Epidermal melanocyte (primary cell): ENCODE measurements around the gene PLLP.
A peak's percentile ranks its signal among the peaks of the same experiment; 100 is the strongest.

Experiments
- DNase-seq: peaks from one replicate; pipeline ENCODE4 v3.0.0; 2011; ENCODE audit warnings: low spot score; ENCODE audit not compliant: insufficient read length

The PLLP gene, protein sequence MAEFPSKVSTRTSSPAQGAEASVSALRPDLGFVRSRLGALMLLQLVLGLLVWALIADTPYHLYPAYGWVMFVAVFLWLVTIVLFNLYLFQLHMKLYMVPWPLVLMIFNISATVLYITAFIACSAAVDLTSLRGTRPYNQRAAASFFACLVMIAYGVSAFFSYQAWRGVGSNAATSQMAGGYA

DNA sequence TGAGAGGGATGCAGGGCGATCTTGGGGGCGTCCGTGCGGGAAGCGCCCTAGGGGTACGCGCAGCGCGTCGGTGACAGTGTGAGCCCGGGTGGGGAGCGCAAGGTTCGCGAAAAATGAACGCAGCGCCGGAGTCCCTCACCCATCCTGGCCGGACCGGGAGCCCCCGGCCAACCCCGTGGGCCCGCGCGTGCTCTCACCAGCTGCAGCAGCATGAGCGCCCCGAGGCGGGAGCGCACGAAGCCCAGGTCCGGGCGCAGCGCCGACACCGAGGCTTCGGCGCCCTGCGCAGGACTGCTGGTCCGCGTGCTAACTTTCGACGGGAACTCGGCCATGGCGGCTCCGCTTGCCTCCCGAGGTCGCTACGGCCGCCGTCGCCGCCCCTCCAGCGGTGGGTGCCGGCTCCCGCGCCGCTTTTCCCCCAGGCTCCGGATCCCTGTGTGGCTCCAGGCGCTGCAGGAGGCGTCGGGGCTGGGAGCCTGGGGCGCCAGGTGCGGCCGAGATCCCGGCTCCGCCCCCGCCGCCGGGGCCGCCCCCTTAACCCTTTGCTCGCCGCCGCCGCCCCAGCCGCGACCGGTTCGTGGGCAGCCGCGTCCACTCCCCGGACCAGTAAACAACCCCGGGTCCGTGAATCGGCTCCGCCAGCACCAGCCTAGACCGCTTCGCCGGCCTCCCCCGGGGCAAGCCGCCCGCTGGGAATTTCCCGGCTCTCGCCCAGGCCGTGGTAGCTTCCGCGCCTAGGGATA is at the start of gene PLLP:
PLLP (minus strand) TSS at position 464 of the 743 bp plus-strand sequence; CDS start at position 332, 132 bp downstream.
- no peak for DNase-seq

GRCh38 chr16:57333402-57333801 is 48.9 kb upstream of the PLLP start:
- DNase-seq: no peak

DNA sequence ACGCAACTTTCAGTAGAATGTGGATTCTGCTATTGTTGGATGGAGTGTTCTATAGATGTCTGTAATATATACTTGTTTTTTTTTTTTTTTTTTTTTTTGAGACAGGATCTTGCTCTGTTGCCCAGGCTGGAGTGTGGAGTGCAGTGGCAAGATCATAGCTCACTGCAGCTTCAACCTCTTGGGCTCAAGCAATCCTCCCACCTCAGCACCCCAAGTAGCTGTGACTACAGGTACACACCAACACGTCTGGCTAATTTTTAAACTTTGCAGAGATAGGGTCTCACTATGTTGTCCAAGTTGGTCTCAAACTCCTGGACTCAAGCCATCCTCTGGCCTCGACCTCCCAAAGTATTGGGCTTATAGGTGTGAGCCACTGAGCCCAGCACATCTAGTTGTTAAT is 46.9 kb upstream of the PLLP start:
- DNase-seq: no peak

DNA sequence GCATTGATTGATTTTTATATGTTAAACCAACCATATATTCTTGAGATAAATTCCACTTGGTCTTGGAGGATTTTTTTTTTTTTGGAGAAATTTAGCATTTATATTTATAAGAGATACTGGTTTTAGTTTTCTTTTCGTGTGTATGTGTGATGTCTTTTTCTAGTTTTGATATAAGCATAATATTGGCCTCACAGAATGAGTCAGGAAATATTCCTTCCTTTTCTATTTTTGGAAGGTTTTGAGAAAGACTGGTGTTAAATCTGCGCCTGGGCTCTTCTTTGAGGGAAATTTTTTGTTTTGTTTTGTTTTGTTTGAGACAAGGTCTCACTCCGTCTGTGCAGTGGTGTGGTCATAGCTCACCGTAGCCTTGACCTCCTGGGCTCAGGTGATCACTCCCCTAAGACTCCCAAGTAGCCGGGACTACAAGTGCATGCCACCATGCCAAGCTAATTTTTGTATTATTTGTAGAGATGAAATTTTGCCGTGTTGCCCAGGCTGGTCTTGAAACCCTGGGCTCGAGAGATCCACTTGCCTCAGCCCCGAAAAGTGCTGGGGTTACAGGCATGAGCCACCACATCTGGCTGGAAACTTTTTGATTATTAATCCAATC is 45.4 kb upstream of the PLLP start:
- no peak for DNase-seq

- DNase-seq: no peak
Measured at GRCh38 chr16:57325458-57325857, 41.0 kb upstream of the PLLP start.

DNA sequence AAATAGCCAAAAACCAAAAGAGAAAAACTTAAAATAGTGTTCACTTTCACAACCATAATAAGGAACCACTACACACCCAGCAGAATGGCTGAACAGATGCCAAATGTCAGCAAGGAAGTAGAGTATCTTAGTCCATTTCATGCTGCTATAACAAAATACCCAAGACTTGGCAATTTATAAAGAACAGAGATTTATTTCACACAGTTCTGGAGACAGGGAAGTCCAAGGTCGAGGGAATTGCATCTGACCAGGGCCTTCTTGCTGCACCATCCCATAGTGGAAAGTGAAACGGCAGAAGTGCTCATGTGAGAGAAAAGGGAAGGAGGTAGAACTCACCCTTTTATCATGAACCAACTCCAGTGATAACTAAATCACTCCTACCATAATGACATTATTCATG is 40.3 kb upstream of the PLLP start:
- DNase-seq: no peak

- DNase-seq: no peak
Measured at GRCh38 chr16:57319646-57320045, 35.2 kb upstream of the PLLP start.

DNA sequence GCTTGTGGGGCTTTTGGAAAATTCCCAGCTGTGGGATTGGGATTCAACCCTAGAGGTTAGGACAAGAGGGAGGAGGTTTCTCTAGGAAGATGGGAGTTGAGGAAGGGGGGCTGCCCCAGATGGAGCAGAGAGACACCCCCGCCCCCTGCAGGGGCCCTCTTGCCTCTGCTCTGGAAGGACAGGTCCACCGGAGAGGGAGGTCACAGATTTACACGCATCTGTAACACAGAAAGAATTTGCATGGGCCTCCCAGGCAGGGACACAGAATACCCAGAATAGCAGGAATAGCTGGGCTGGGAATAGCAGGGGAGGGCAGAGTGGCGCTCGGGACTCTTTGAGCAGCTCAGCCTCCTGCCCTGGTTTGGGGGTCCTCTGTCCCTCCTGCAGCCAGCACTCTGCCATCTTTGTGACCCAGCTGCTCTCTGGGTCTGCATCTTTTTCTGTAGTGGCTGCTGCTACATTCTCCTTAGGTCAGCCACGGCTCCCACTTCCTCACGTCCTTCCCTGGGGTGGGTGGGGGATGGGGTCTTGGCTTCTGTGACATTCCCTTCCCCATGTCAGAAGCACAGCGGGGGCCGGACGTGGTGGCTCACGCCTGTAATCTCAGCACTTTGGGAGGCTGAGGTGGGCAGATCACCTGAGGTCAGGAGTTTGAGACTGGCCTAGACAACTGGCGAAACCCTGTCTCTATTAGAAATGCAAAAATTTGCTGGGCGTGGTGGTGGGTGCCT is 33.9 kb upstream of the PLLP start:
- DNase-seq: no peak

DNA sequence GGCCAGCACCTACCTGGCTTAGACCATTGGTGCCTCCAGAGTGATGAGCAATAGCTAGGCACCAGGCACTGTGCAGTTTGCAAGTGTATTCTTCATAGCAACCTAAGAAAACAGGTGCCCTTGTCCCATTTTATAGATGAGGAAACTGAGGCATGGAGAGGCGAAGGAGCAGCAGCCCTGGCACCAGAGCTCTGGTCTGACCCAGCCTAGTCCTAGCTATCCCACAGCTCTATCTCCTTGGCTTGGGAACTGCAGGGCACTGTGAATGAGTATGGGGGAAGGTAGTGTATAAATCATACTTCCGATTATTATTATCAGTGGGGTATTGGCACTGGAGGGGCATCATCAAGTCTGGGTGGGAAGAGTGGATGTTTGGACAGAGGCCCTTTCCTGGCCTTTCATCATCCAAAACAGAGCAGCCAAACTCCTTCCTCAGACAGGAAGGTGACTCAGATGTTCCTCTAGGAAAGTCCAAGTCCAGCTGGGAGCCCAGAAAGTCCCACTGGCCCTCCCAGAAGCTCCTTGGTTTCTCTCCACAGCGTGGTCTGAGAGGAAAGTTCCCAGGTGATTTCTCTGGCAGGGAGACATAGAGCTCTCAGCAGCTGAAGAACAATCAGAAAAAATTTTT is 32.0 kb upstream of the PLLP start:
- peak; percentile 50 for DNase-seq

DNA sequence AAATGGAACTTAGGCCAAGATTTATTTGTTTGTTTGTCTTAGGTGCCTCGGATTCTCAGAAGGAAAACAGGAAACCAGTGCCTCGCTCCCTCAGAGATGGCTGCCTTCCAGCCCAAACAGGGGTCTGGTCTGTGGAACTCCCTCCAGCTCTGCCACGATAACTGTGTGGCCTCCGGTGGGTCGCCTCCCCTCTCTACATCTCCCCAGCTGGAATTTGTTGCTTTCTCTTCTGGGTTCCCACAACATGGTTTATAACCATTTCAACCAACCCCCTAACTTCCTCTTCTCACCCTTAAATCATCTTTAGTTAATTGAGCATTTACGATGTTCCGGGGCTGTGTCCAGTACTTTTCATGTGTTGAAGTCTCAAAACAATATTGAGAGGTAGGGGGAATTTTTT is 30.9 kb upstream of the PLLP start:
- DNase-seq: no peak

DNA sequence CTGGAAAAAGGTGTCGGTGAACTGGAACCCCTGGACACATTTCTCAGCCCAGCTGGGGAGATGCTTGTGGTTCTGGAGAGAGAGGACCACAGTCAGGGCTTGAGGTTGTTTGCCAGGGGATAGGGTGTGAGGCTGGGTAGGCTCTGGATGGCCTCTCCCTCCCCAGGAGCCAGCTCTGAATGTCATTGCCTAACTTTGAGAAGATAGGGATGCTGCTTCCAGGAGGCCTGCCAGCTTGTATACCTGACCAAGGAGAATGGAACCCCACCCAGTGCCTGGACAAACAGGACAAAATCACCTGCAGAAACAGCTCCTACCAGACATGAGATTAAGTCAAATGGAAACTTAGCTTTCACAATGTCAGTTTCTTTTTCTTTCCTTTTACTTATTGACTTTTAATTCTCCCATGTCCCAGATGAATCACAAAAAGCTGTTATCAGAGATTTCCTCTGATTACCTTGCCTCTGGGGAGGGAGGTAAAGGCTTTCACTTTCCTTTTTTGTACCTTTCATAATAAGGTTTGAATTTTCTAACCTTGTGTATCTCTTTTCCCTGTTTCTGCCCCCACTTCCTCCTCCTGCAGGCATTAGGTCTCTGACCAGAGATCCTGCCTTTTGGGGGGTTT is 29.8 kb upstream of the PLLP start:
- no peak for DNase-seq

- DNase-seq: no peak
Measured at GRCh38 chr16:57313509-57313908, 29.0 kb upstream of the PLLP start.

- DNase-seq: no peak
Measured at GRCh38 chr16:57310801-57311200, 26.3 kb upstream of the PLLP start.

GRCh38 chr16:57308041-57308440 is 23.6 kb upstream of the PLLP start:
- no peak for DNase-seq

DNA sequence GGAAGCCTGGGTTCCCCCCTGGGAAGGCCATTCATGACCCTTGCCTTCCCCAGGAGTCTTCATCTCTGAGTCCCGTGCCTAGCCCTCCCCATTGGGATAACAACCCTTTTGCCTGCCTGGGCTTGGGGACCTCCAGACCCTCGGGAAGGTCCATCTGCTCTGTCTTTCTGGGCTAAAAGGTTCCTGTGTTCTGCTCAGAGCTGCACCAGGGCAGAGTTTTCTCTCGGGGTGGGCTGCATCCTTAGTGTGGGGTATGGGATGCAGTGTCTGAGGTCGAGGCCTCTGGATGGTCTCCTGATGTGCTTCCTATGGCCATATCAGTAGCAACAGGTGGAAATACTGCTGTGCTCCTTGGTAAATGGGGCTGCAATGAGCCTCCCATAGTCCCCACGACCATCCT is 22.9 kb upstream of the PLLP start:
- DNase-seq: no peak

DNA sequence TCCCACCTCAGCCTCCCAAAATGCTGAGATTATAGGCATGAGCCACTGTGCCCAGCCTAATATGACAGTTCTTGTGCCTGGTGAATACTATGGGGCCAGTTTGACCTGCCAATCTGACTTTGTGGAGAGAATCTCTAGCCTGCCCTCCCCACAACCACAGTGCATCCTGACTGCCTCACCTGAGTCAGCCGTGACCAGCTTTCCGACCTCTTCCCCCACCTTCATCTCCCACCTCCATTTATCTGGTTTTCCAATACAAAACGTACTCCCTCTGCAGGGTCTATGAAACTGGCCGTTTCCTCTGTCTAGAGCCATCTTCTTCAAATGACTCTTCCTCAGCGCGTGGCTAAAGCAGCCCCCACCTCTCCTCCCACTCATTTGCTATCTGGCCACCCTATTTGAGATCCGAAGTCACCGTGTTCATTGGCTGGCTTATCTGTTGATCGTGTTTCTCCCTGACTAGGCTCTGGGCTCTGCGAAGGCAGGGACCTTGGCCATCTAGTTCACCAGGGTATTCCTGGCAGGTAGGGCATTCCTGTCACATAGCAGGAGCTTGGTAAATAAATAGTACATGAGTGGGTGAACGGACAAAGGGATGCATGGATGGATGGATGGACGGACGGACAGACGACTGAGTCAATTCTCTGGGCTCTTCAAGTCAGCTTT is 22.3 kb upstream of the PLLP start:
- no peak for DNase-seq

- no peak for DNase-seq
Measured at GRCh38 chr16:57305159-57305811, 20.8 kb upstream of the PLLP start.

GRCh38 chr16:57304169-57305061 is 19.9 kb upstream of the PLLP start:
- DNase-seq: no peak

DNA sequence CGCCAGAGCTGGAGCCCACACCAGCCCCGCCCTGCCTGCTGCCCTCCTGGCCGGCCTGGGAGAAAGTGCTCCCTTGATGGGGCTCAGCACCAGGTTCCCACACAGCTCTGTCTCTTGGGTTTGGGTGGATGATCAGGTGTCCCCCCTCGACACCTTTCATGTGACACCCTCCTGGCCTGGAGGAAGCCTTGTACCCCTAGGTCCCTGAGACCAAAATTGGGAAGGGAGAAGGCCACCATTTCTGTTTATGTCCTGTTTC is 19.4 kb upstream of the PLLP start:
- DNase-seq: no peak
